Activated T-helper 9 cell treated with anti-CD3 and anti-CD28 coated beads, Interleukin-2, amount 50 U/mL, for 16 hours (primary cell): ENCODE results near the gene MAMDC2.

ENCODE experiments used
- DNase-seq: peaks from one replicate; pipeline ENCODE4 v3.0.0-alpha.2; 2020; ENCODE audit warnings: low read depth

MAMDC2 gene

GRCh38 chr9:70043689-70044489, at the start of gene MAMDC2:
Gene MAMDC2 (plus strand): TSS chr9:70043848. CDS start chr9:70044198, 350 bp downstream.
- DNase-seq = no peak

- no peak for DNase-seq
Observed at GRCh38 chr9:69995846-69996245, 47.8 kb upstream of the MAMDC2 start.

GRCh38 chr9:69996967-69997366, 46.7 kb upstream of the MAMDC2 start:
- DNase-seq = no peak

- no peak for DNase-seq
Observed at GRCh38 chr9:69997524-69997923, 46.1 kb upstream of the MAMDC2 start.

- no peak for DNase-seq
Observed at GRCh38 chr9:69999315-69999714, 44.3 kb upstream of the MAMDC2 start.

- no peak for DNase-seq
Observed at GRCh38 chr9:70000469-70000868, 43.2 kb upstream of the MAMDC2 start.

GRCh38 chr9:70003901-70004714, 39.5 kb upstream of the MAMDC2 start:
- DNase-seq = no peak

GRCh38 chr9:70006306-70006705, 37.3 kb upstream of the MAMDC2 start:
- no peak for DNase-seq

- no peak for DNase-seq
Observed at GRCh38 chr9:70007831-70008230, 35.8 kb upstream of the MAMDC2 start.

GRCh38 chr9:70010015-70010414, 33.6 kb upstream of the MAMDC2 start:
- DNase-seq = no peak

GRCh38 chr9:70011366-70011765, 32.3 kb upstream of the MAMDC2 start:
- no peak for DNase-seq

- DNase-seq = no peak
Observed at GRCh38 chr9:70012569-70012968, 31.1 kb upstream of the MAMDC2 start.

GRCh38 chr9:70013598-70014196, 30.0 kb upstream of the MAMDC2 start:
- no peak for DNase-seq

- DNase-seq = no peak
Observed at GRCh38 chr9:70015099-70015498, 28.5 kb upstream of the MAMDC2 start.

GRCh38 chr9:70020217-70020616, 23.4 kb upstream of the MAMDC2 start:
- DNase-seq = no peak

- no peak for DNase-seq
Observed at GRCh38 chr9:70020991-70021571, 22.6 kb upstream of the MAMDC2 start.

- no peak for DNase-seq
Observed at GRCh38 chr9:70028287-70028686, 15.4 kb upstream of the MAMDC2 start.

- no peak for DNase-seq
Observed at GRCh38 chr9:70030156-70030555, 13.5 kb upstream of the MAMDC2 start.

- DNase-seq = no peak
Observed at GRCh38 chr9:70031141-70031545, 12.5 kb upstream of the MAMDC2 start.

GRCh38 chr9:70034271-70034711, 9.4 kb upstream of the MAMDC2 start:
- no peak for DNase-seq

- DNase-seq = no peak
Observed at GRCh38 chr9:70035691-70036090, 8.0 kb upstream of the MAMDC2 start.

- DNase-seq = no peak
Observed at GRCh38 chr9:70036641-70037040, 7.0 kb upstream of the MAMDC2 start.
